Mesendoderm (in vitro differentiated cells): Measurements from ENCODE around the gene SCUBE1.

Experiments
- DNase-seq: peaks from one replicate; pipeline ENCODE4 v3.0.0; 2013
- H2AK5ac ChIP-seq: 2 replicates; pipeline ENCODE4 v1.6.1; 2013; ENCODE audit warnings: low read length, inconsistent platforms
- H2BK120ac ChIP-seq: 2 replicates; pipeline ENCODE4 v1.6.1; 2013; ENCODE audit warnings: low read depth, mild to moderate bottlenecking, low read length, moderate library complexity, mixed read lengths
- H2BK15ac ChIP-seq: replicated peaks from 2 replicates; pipeline ENCODE4 v1.6.1; 2013; ENCODE audit warnings: low read depth, mild to moderate bottlenecking, moderate library complexity
- H2BK5ac ChIP-seq: 2 replicates; pipeline ENCODE4 v1.6.1; 2013; ENCODE audit warnings: low read length, inconsistent platforms
- H3K18ac ChIP-seq: 2 replicates; pipeline ENCODE4 v1.6.1; 2013; ENCODE audit warnings: mild to moderate bottlenecking, low read length, mixed read lengths
- H3K23ac ChIP-seq: one replicate; pipeline ENCODE4 v1.6.1; 2013; ENCODE audit warnings: low read length
- H3K27ac ChIP-seq: 2 replicates; pipeline ENCODE4 v1.5.1; 2013; ENCODE audit warnings: low read depth, mild to moderate bottlenecking, inconsistent platforms, low read length, moderate library complexity
- H3K27me3 ChIP-seq: 2 replicates; pipeline ENCODE4 v1.6.1; 2013; ENCODE audit warnings: low read length, control low read depth, mild to moderate bottlenecking, inconsistent platforms; ENCODE audit not compliant: insufficient read depth, poor library complexity
- H3K36me3 ChIP-seq: 2 replicates; pipeline ENCODE4 v1.6.1; 2013; ENCODE audit warnings: low read length, inconsistent platforms; ENCODE audit not compliant: control insufficient read depth, insufficient read depth
- H3K4ac ChIP-seq: one replicate; pipeline ENCODE4 v1.6.1; 2013; ENCODE audit warnings: low read depth, mild to moderate bottlenecking, low read length, moderate library complexity
- H3K4me1 ChIP-seq: 2 replicates; pipeline ENCODE4 v1.6.1; 2013; ENCODE audit warnings: low read depth, low read length, inconsistent platforms; ENCODE audit not compliant: control insufficient read depth
- H3K4me2 ChIP-seq: 2 replicates; pipeline ENCODE4 v1.6.1; 2013; ENCODE audit warnings: low read length
- H3K4me3 ChIP-seq: 2 replicates; pipeline ENCODE4 v1.5.1; 2013; ENCODE audit warnings: mild to moderate bottlenecking, low read length
- H3K56ac ChIP-seq: one replicate; pipeline ENCODE4 v1.6.1; 2013; ENCODE audit warnings: low read length
- H3K79me1 ChIP-seq: 2 replicates; pipeline ENCODE4 v1.6.1; 2013; ENCODE audit warnings: low read length, inconsistent platforms
- H3K79me2 ChIP-seq: 2 replicates; pipeline ENCODE4 v1.6.1; 2013; ENCODE audit warnings: mild to moderate bottlenecking, low read length; ENCODE audit not compliant: control insufficient read depth, insufficient read depth
- H3K9ac ChIP-seq: 2 replicates; pipeline ENCODE4 v1.6.1; 2013; ENCODE audit warnings: low read length, inconsistent platforms
- H4K5ac ChIP-seq: one replicate; pipeline ENCODE4 v1.6.1; 2013; ENCODE audit warnings: low read length
- H4K8ac ChIP-seq: one replicate; pipeline ENCODE4 v1.6.1; 2013; ENCODE audit warnings: low read depth, mild to moderate bottlenecking, control low read depth, low read length, moderate library complexity
- WGBS: extraction: QIAGEN DNeasy Blood & Tissue Kit; methylation state at CpG from one replicate; pipeline ENCODE4 v1.1.7; 2013; ENCODE audit warnings: low lambda C conversion rate, missing lambda C conversion rate; ENCODE audit not compliant: insufficient coverage; ENCODE audit errors: extremely low coverage; 5-methylcytosine and 5-hydroxymethylcytosine counted together

The SCUBE1 gene

GRCh38 chr22:43200031-43200430 lies 143.1 kb downstream of the SCUBE1 start:
- Histone ChIP-seq H3K36me3 (no peaks in the 10 kb centered on the region), H2BK120ac (no peak overlapping the region), H4K8ac (no peak overlapping the region), H3K79me1 (no peaks in the 10 kb centered on the region), H2AK5ac (no peak overlapping the region), H3K4ac (no peak overlapping the region), H3K23ac (no peak overlapping the region), H3K27me3 (no peaks in the 10 kb centered on the region), H2BK5ac (no peak overlapping the region), H3K56ac (no peak overlapping the region), H3K27ac (no peak overlapping the region), H2BK15ac (no peak overlapping the region), H3K9ac (no peak overlapping the region), H3K79me2 (no peaks in the 10 kb centered on the region), H3K4me1 (peaks cover 5% of the 10 kb centered on the region), H4K5ac (no peak overlapping the region), H3K18ac (no peak overlapping the region), H3K4me3 (no peak overlapping the region), H3K4me2 (no peak overlapping the region)
- WGBS, result no CpG with 5 or more reads among the region's 17 CpGs
- no peak for DNase-seq

DNA sequence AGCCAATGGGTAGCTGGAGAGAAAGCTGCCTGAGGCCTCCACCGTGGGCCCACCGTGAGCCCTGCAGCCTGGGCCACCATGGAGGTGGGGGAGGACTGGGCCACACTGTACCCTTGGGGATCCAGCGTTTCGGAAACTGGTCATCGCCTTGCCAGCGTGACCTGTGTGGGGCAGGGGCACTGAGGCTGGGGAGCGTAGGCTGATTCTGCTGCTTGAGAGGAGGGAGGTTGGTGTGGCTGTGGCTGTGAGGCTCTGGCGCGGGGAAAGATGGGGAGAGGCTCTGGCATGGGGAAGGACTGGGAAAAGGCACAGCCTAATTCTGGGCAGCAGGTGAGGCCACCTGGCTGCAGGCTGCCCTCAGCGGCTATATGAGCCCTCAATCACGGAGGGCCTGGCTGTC lies 143.6 kb downstream of the SCUBE1 start:
- no peak overlapping the region for H3K23ac ChIP-seq
- no peak overlapping the region for H3K9ac ChIP-seq
- H3K4me1 ChIP-seq, result peaks cover 5% of the 10 kb centered on the region
- H4K5ac ChIP-seq, result no peak overlapping the region
- DNase-seq, result no peak
- no peak overlapping the region for H2BK5ac ChIP-seq
- no peaks in the 10 kb centered on the region for H3K79me1 ChIP-seq
- H3K56ac ChIP-seq, result no peak overlapping the region
- no peak overlapping the region for H2BK120ac ChIP-seq
- no CpG with 5 or more reads among the region's 11 CpGs for WGBS
- H3K79me2 ChIP-seq, result no peaks in the 10 kb centered on the region
- H3K18ac ChIP-seq, result no peak overlapping the region
- no peak overlapping the region for H4K8ac ChIP-seq
- no peak overlapping the region for H3K27ac ChIP-seq
- H2AK5ac ChIP-seq, result no peak overlapping the region
- no peaks in the 10 kb centered on the region for H3K36me3 ChIP-seq
- no peak overlapping the region for H3K4me3 ChIP-seq
- H2BK15ac ChIP-seq, result no peak overlapping the region
- H3K27me3 ChIP-seq, result no peaks in the 10 kb centered on the region
- no peak overlapping the region for H3K4ac ChIP-seq
- no peak overlapping the region for H3K4me2 ChIP-seq

DNA sequence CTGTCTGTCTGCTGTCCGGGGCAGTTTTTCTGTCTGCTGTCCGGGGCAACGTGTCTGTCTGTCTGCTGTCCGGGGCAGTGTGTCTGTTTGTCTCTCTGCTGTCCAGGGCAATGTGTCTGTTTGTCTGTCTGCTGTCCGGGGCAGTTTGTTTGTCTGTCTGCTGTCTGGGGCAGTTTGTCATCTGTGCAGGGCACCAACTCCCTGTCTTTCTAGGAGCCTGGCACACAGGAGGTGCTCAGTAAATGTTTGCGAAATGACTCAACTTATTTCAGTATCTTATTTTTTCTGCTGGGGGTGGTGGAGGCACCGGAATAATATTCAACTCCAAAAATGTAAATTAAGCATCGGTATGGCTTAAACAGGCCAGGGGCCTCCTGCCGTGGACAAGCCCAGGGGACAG lies 144.2 kb downstream of the SCUBE1 start:
- Histone ChIP-seq H4K5ac (no peak overlapping the region), H2AK5ac (no peak overlapping the region), H3K23ac (no peak overlapping the region), H3K9ac (no peak overlapping the region), H3K4ac (no peak overlapping the region), H3K56ac (no peak overlapping the region), H3K27me3 (no peaks in the 10 kb centered on the region), H3K27ac (no peak overlapping the region), H3K4me3 (no peak overlapping the region), H4K8ac (no peak overlapping the region), H3K18ac (no peak overlapping the region), H2BK120ac (no peak overlapping the region), H3K79me2 (no peaks in the 10 kb centered on the region), H3K4me2 (no peak overlapping the region), H3K79me1 (no peaks in the 10 kb centered on the region), H2BK15ac (no peak overlapping the region), H3K4me1 (peaks cover 5% of the 10 kb centered on the region), H2BK5ac (no peak overlapping the region), H3K36me3 (no peaks in the 10 kb centered on the region)
- DNase-seq, result no peak
- no CpG with 5 or more reads among the region's 9 CpGs for WGBS

DNA sequence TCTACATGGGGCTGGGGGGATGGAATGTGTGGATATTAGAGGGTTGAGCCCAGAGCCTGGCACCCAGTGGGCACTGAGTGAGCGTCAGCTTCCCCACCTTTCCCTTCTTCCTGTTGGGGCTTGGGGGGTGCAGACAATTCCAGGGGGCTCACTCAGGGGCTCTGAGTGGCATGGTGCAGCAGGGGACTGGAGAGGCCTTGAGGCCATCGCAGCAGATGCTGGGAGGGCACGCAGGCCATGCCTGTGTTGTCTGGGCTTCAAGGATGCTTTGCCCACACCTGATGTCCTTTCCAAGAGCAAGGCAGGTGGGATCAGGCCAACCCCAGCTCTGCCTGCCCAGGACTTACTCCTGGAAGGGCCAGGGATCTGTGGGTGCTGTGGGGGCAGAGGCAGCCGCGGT lies 145.0 kb downstream of the SCUBE1 start:
- Histone ChIP-seq H3K4me3 (no peak overlapping the region), H2BK15ac (no peak overlapping the region), H3K18ac (no peak overlapping the region), H3K79me1 (no peaks in the 10 kb centered on the region), H2AK5ac (no peak overlapping the region), H3K27me3 (no peaks in the 10 kb centered on the region), H3K4me1 (peaks cover 5% of the 10 kb centered on the region), H2BK120ac (no peak overlapping the region), H3K56ac (no peak overlapping the region), H3K23ac (no peak overlapping the region), H4K8ac (no peak overlapping the region), H3K9ac (no peak overlapping the region), H3K4me2 (no peak overlapping the region), H2BK5ac (no peak overlapping the region), H3K27ac (no peak overlapping the region), H3K4ac (no peak overlapping the region), H3K79me2 (no peaks in the 10 kb centered on the region), H3K36me3 (no peaks in the 10 kb centered on the region), H4K5ac (no peak overlapping the region)
- WGBS, result no CpG with 5 or more reads among the region's 5 CpGs
- DNase-seq, result no peak

- no peak overlapping the region for H2BK5ac ChIP-seq
- no peaks in the 10 kb centered on the region for H3K4me1 ChIP-seq
- WGBS, result no CpG with 5 or more reads among the region's 22 CpGs
- no peak overlapping the region for H3K23ac ChIP-seq
- H3K4me2 ChIP-seq, result no peak overlapping the region
- H3K18ac ChIP-seq, result no peak overlapping the region
- H3K79me1 ChIP-seq, result no peaks in the 10 kb centered on the region
- no peak overlapping the region for H3K4me3 ChIP-seq
- no peak overlapping the region for H2BK15ac ChIP-seq
- no peak overlapping the region for H3K4ac ChIP-seq
- no peak overlapping the region for H2BK120ac ChIP-seq
- H3K36me3 ChIP-seq, result no peaks in the 10 kb centered on the region
- H4K8ac ChIP-seq, result no peak overlapping the region
- H4K5ac ChIP-seq, result no peak overlapping the region
- H2AK5ac ChIP-seq, result no peak overlapping the region
- H3K9ac ChIP-seq, result no peak overlapping the region
- H3K56ac ChIP-seq, result no peak overlapping the region
- no peaks in the 10 kb centered on the region for H3K79me2 ChIP-seq
- DNase-seq, result no peak
- no peak overlapping the region for H3K27ac ChIP-seq
- no peaks in the 10 kb centered on the region for H3K27me3 ChIP-seq
Measured at GRCh38 chr22:43197271-43197941, 145.8 kb downstream of the SCUBE1 start.

DNA sequence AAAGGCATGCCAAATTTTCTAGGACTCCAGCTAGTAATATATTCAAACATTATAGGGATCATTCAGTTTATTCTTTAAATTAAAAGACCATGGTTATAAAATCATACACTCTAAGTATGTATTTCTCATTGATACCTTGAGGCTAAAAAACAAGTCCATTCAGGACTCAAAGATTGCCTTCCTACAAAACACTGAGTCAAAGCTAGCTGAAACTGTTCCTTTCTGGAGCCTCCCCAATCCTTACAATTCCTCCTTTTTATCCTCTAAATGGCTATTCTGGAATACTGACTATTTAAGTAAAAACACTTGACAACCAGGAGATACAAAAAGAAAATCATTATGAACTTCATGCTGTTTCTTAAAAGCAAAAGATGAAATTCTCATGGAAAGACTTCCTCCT lies 151.3 kb downstream of the SCUBE1 start:
- no peak overlapping the region for H3K27ac ChIP-seq
- H4K5ac ChIP-seq, result no peak overlapping the region
- H3K18ac ChIP-seq, result no peak overlapping the region
- H2BK5ac ChIP-seq, result no peak overlapping the region
- H3K27me3 ChIP-seq, result no peaks in the 10 kb centered on the region
- H3K79me1 ChIP-seq, result no peaks in the 10 kb centered on the region
- no peak overlapping the region for H3K4me2 ChIP-seq
- no peak overlapping the region for H3K4ac ChIP-seq
- H3K36me3 ChIP-seq, result no peaks in the 10 kb centered on the region
- no peaks in the 10 kb centered on the region for H3K79me2 ChIP-seq
- no peak overlapping the region for H3K4me3 ChIP-seq
- H2BK15ac ChIP-seq, result no peak overlapping the region
- H2AK5ac ChIP-seq, result no peak overlapping the region
- no peak overlapping the region for H4K8ac ChIP-seq
- no peak overlapping the region for H3K56ac ChIP-seq
- H3K4me1 ChIP-seq, result no peaks in the 10 kb centered on the region
- no peak for DNase-seq
- no peak overlapping the region for H2BK120ac ChIP-seq
- no peak overlapping the region for H3K9ac ChIP-seq
- H3K23ac ChIP-seq, result no peak overlapping the region
